ENCODE data around the gene ASB15. TPM values are rescaled to one million over a fixed set of nuclear protein-coding genes. Genes with fewer than 3 reads are reported as not detected.
A peak's percentile ranks its signal among the peaks of the same experiment; 100 is the strongest.

ASB15 gene
- total and polyA plus RNA-seq, 2 of the 8 experiments (the other 6 are each of a cell fraction or from before 2014, with no cell fraction given): not detected

- Histone ChIP-seq H3K27me3 (replicated peaks in 1 of 4; ENCODE audit: control insufficient read depth in 3 of 4, extremely low read depth in 1 of 4, insufficient read depth in 3 of 4, low read length in 3 of 4) (no peaks in the 10 kb centered on the region), H2BK12ac (ENCODE audit: low read depth, low read length) (no peak overlapping the region), H3K4me3 (ENCODE audit: extremely low read depth in 1 of 4, insufficient read depth in 2 of 4, low read depth in 3 of 4, low read length in 4 of 4) (peak overlapping the region; percentile 97 to 100 (median 98)), H3K18ac (ENCODE audit: extremely low read depth, low read length) (no peak overlapping the region), H3K36me3 (ENCODE audit: control insufficient read depth in 2 of 4, insufficient read depth in 4 of 4, low read length in 3 of 4) (peaks cover 0 to 6% (median 3%) of the 10 kb centered on the region in 4 experiments; a peak in 2 of 8 replicates), H2BK120ac (replicated peaks; ENCODE audit: low read depth, low read length) (no peak overlapping the region), H2BK5ac (ENCODE audit: low read depth, low read length) (peak overlapping the region; percentile 1; the same call in 1 of the 2 replicates), H4K8ac (ENCODE audit: extremely low read depth, insufficient read depth, low read length) (no peak overlapping the region), H3K4ac (replicated peaks; ENCODE audit: insufficient read length, low read depth, low read length) (no peak overlapping the region), H2AK5ac (ENCODE audit: low read depth, low read length) (no peak overlapping the region), H3K56ac (replicated peaks; ENCODE audit: insufficient read length, low read depth, low read length) (no peak overlapping the region), H3K79me1 (ENCODE audit: low read depth, low read length) (no peaks in the 10 kb centered on the region), H2BK15ac (ENCODE audit: low read length) (no peak overlapping the region), H3K79me2 (ENCODE audit: control insufficient read depth in 1 of 2, insufficient read depth in 2 of 2, low read length in 2 of 2) (peaks cover 5 to 34% of the 10 kb centered on the region in 2 experiments; a peak in 3 of 4 replicates), H2AFZ (ENCODE audit: low read length) (peak overlapping the region; percentile 100), H4K20me1 (replicated peaks in 1 of 2; ENCODE audit: control insufficient read depth in 1 of 2, insufficient read depth in 2 of 2, low read length in 2 of 2) (no peaks in the 10 kb centered on the region), H4K91ac (replicated peaks; ENCODE audit: insufficient read length, low read length) (no peak overlapping the region), H3K23me2 (ENCODE audit: low read depth, low read length) (peaks cover 7% of the 10 kb centered on the region), H3K9me3 (ENCODE audit: insufficient read depth in 2 of 2, low read depth in 1 of 2, low read length in 1 of 2) (no peaks in the 10 kb centered on the region), H3K23ac (ENCODE audit: insufficient read length) (no peak overlapping the region), H4K5ac (ENCODE audit: insufficient read length, low read depth, low read length) (no peak overlapping the region), H3K9ac (replicated peaks in 1 of 4; ENCODE audit: extremely low read depth in 1 of 4, low read depth in 3 of 4, low read length in 3 of 4) (peak overlapping the region; percentile 49 to 74 (median 54); a peak in 5 of 7 replicates), H3K14ac (ENCODE audit: insufficient read length) (no peak overlapping the region), H3K27ac (ENCODE audit: low read depth, low read length) (0 out of 2 replicates have a peak overlapping the region, but pooled peaks have one; percentile 65), H3K4me1 (replicated peaks in 1 of 4; ENCODE audit: control insufficient read depth in 3 of 4, insufficient read depth in 4 of 4, low read length in 3 of 4) (peaks cover 0 to 6% (median under 1%) of the 10 kb centered on the region in 4 experiments; a peak in 2 of 7 replicates), H2BK20ac (ENCODE audit: low read length) (no peak overlapping the region), H3K4me2 (ENCODE audit: insufficient read depth in 1 of 2, low read depth in 2 of 2, low read length in 2 of 2) (peak overlapping the region; percentile 67 to 92)
- ChIA-PET POLR2A (ENCODE audit: partially characterized antibody) (interaction anchor here (1.3 to 1.4 kb wide), 5 partner anchors 9 to 31 kb away, joined by 3 to 6 read pairs (median 4); no protein-coding TSS in a partner anchor), CTCF (ENCODE audit: partially characterized antibody) (interaction anchor here (1.1 to 1.2 kb wide), 2 partner anchors 15 to 23 kb away, joined by 4 read pairs; no protein-coding TSS in a partner anchor)
- DNase-seq (ENCODE audit: low read depth in 1 of 2, low spot score in 2 of 2) (no peak), FAIRE-seq (no peak)
- 69% methylated on average over 4 of the region's 4 CpGs; no CpG with 5 or more reads in 1 of the 2 experiments for WGBS, 2 experiments (ENCODE audit: extremely low coverage in 1 of 2, insufficient coverage in 1 of 2, insufficient read length in 1 of 2, insufficient replicate concordance in 2 of 2, low coverage in 1 of 2, low lambda C conversion rate in 2 of 2, missing lambda C conversion rate in 1 of 2)
- no peak for TF ChIP-seq CHD1 (IDR thresholded peaks at IDR 0.05; ENCODE audit: low read depth, low read length)
Observed at GRCh38 chr7:123558289-123558874, 43.2 kb upstream of the ASB15 start.
